Astrocyte of the cerebellum (primary cell): ENCODE measurements around the gene COQ3.
"Not testable (repeated sequence)": the region's sequence is repeated elsewhere in the genome, so short reads cannot be mapped to it uniquely, and the experiment has no call there.

Experiments
- DNase-seq: peaks from one replicate; pipeline ENCODE4 v3.0.0-alpha.2; 2011; ENCODE audit warnings: low read depth
- H3K4me3 ChIP-seq: 2 replicates; pipeline ENCODE4 v1.5.1; 2011; ENCODE audit warnings: mild to moderate bottlenecking, low read depth, low read length, moderate library complexity
- CTCF ChIP-seq: IDR thresholded peaks from 2 replicates; pipeline ENCODE4 v1.5.1; 2012; ENCODE audit warnings: low read length, low read depth, moderate library complexity, mild to moderate bottlenecking; ENCODE audit errors: missing control alignments
- in situ Hi-C: cut with HindIII; loops from 2 replicates; pipeline ENCODE4 v1.10.0; 2017; ENCODE audit warnings: low sequenced_read_pairs

Gene COQ3

GRCh38 chr6:99341862-99342455, 52.0 kb downstream of the COQ3 start:
- DNase-seq = no peak
- in situ Hi-C loops = no loop called here
- no peak overlapping the region for H3K4me3 ChIP-seq
- no peak for TF ChIP-seq CTCF

- in situ Hi-C loops = no loop called here
- no peak for DNase-seq
- no peak overlapping the region for H3K4me3 ChIP-seq
- no peak for TF ChIP-seq CTCF
These were observed 55.8 kb downstream of the COQ3 start for GRCh38 chr6:99338188-99338587.

GRCh38 chr6:99335298-99335697, 58.7 kb downstream of the COQ3 start:
- H3K4me3 ChIP-seq, in situ Hi-C loops, DNase-seq: not testable (repeated sequence)

GRCh38 chr6:99334526-99335127, 59.4 kb downstream of the COQ3 start:
- peak; percentile 67 for TF ChIP-seq CTCF
- in situ Hi-C loops = no loop called here
- no peak overlapping the region for H3K4me3 ChIP-seq
- peak; percentile 34 for DNase-seq

- in situ Hi-C loops = no loop called here
- no peak for TF ChIP-seq CTCF
- H3K4me3 ChIP-seq = no peak overlapping the region
- no peak for DNase-seq
These were observed 60.9 kb downstream of the COQ3 start for GRCh38 chr6:99333068-99333467.

- H3K4me3 ChIP-seq = no peak overlapping the region
- in situ Hi-C loops = no loop called here
- TF ChIP-seq CTCF = no peak
- no peak for DNase-seq
These were observed 62.5 kb downstream of the COQ3 start for GRCh38 chr6:99331531-99331930.

- peak; percentile 83 for TF ChIP-seq CTCF
- peak; percentile 42 for DNase-seq
- in situ Hi-C loops = no loop called here
- H3K4me3 ChIP-seq = no peak overlapping the region
These were observed 63.8 kb downstream of the COQ3 start for GRCh38 chr6:99330159-99330558.
